ENCODE data around the gene PCGF1. TPM values are rescaled to one million over a fixed set of nuclear protein-coding genes. Genes with fewer than 3 reads are reported as not detected.

Gene PCGF1
- total and polyA plus RNA-seq, 2 of the 13 experiments (the other 11 are each of a cell fraction or from before 2014, with no cell fraction given) = 20.4 to 22.6 TPM

GRCh38 chr2:74507145-74507925 lies at the start of gene PCGF1 (continued):
- TF ChIP-seq IRF1 (CRISPR knock-in tag; IDR thresholded peaks at IDR 0.05; ENCODE audit: low read depth) (no peak), ZNF672 (CRISPR knock-in tag; IDR thresholded peaks at IDR 0.05) (no peak), SP140L (CRISPR knock-in tag; IDR thresholded peaks at IDR 0.05; ENCODE audit: borderline replicate concordance) (no peak), ZNF646 (CRISPR knock-in tag; IDR thresholded peaks at IDR 0.05) (peak; percentile 90), ZBTB46 (CRISPR knock-in tag; IDR thresholded peaks at IDR 0.05; ENCODE audit: borderline replicate concordance) (no peak), THAP11 (CRISPR knock-in tag; IDR thresholded peaks at IDR 0.05) (peak; percentile 95), ZNF180 (CRISPR knock-in tag; IDR thresholded peaks at IDR 0.05; ENCODE audit: borderline replicate concordance, low read depth) (no peak; the same call in 1 of the 2 replicates), SETDB1 (CRISPR knock-in tag; IDR thresholded peaks at IDR 0.05; ENCODE audit: borderline replicate concordance) (no peak), U2AF1 (optimal IDR thresholded peaks at IDR 0.05; ENCODE audit: low read depth, low read length) (no peak), ARID5B (CRISPR knock-in tag; IDR thresholded peaks at IDR 0.05) (peak; percentile 46; the same call in 1 of the 2 replicates), YEATS2 (CRISPR knock-in tag; IDR thresholded peaks at IDR 0.05; ENCODE audit: borderline replicate concordance) (peak; percentile 88; the same call in 1 of the 2 replicates), ZBTB33 (CRISPR knock-in tag; IDR thresholded peaks at IDR 0.05) (no peak), AKAP8 (CRISPR knock-in tag; IDR thresholded peaks at IDR 0.05) (peak; percentile 96)
